HepG2 (cell line): ENCODE data around the gene ATP6V1F. TPM values are rescaled to one million over a fixed set of nuclear protein-coding genes. Genes with fewer than 3 reads are reported as not detected.

Experiments
- CREM ChIP-seq, 2 experiments: sonication (generic) in 1 of 2; formaldehyde crosslinking in 1 of 2; IDR thresholded peaks; 2 replicates each; pipeline versions ENCODE4 v1.4.0 to v1.6.1; 2016 to 2020; ENCODE audit warnings: antibody characterized with exemption in 1 of 2, mild to moderate bottlenecking in 1 of 2, missing genetic modification reagents in 1 of 2
- IKZF4 ChIP-seq: sonication (generic); formaldehyde crosslinking; IDR thresholded peaks from 2 replicates; pipeline ENCODE4 v1.5.1; 2020; ENCODE audit warnings: borderline replicate concordance, mild to moderate bottlenecking, low read depth, missing genetic modification reagents; ENCODE audit errors: not compliant biosample characterization
- KDM1A ChIP-seq: IDR thresholded peaks from 2 replicates; pipeline ENCODE4 v1.6.1; 2016; ENCODE audit warnings: missing compliant biosample characterization
- MIER2 ChIP-seq: IDR thresholded peaks from 2 replicates; pipeline ENCODE4 v1.6.1; 2016; ENCODE audit warnings: missing biosample characterization, missing genetic modification reagents
- NBN ChIP-seq: fragments of 450-650 bp; conservative IDR thresholded peaks from 2 replicates; pipeline ENCODE4 v1.6.1; 2017
- PCBP2 ChIP-seq: fragments of 200-400 bp; formaldehyde crosslinking; optimal IDR thresholded peaks from 2 replicates; pipeline ENCODE3; 2018; ENCODE audit warnings: low read length, low read depth; ENCODE audit not compliant: poor library complexity, severe bottlenecking
- SIX1 ChIP-seq: sonication (generic); formaldehyde crosslinking; IDR thresholded peaks from 2 replicates; pipeline ENCODE4 v1.4.0; 2020; ENCODE audit warnings: missing genetic modification reagents, borderline replicate concordance
- TBL1XR1 ChIP-seq: fragments of 150-350 bp; IDR thresholded peaks from 2 replicates; pipeline ENCODE4 v1.6.1; 2014; ENCODE audit warnings: borderline replicate concordance, low read length; ENCODE audit not compliant: partially characterized antibody
- ZFP36L1 ChIP-seq: sonication (generic); formaldehyde crosslinking; IDR thresholded peaks from 2 replicates; pipeline ENCODE4 v1.8.0; 2022; ENCODE audit warnings: mild to moderate bottlenecking, missing genetic modification reagents, moderate library complexity
- ZNF510 ChIP-seq: sonication (generic); formaldehyde crosslinking; IDR thresholded peaks from 2 replicates; pipeline ENCODE4 v1.4.0; 2020; ENCODE audit warnings: low read depth, mild to moderate bottlenecking, missing genetic modification reagents
- ZNF883 ChIP-seq: sonication (generic); formaldehyde crosslinking; IDR thresholded peaks from 2 replicates; pipeline ENCODE4 v1.5.1; 2020; ENCODE audit warnings: mild to moderate bottlenecking, missing genetic modification reagents; ENCODE audit errors: not compliant biosample characterization
- polyA plus RNA-seq, 8 experiments: library from polyadenylated mRNA; depleted of rRNA in 3 of 8; stranded (reverse) in 7 of 8; unstranded in 1 of 8; fragments of >200 nt; fragmentation: Illumina TruSeq in 4 of 8; extraction: Trizol in 4 of 8; gene quantifications; 2 replicates each; pipeline versions ENCODE4 v1.2.1 to v1.2.3, GENCODE V29; 2011 to 2016; ENCODE audit warnings: low read depth in 4 of 8, missing spikeins in 1 of 8, mixed read lengths in 1 of 8; ENCODE audit not compliant: insufficient read depth in 1 of 8
- total RNA-seq, 5 experiments: library from RNA; depleted of rRNA; stranded (reverse); fragments of >200 nt; fragmentation: Illumina TruSeq; extraction: Trizol; gene quantifications; 2 replicates each; pipeline ENCODE4 v1.2.3, GENCODE V29; 2016; ENCODE audit warnings: low read depth in 1 of 5
- TF ChIP-seq, protein P1 (sequence below): sonication (generic); formaldehyde crosslinking; IDR thresholded peaks from 2 replicates; pipeline ENCODE4 v1.4.0; 2020; ENCODE audit warnings: missing genetic modification reagents
- TF ChIP-seq, protein P2 (sequence below): sonication (generic); formaldehyde crosslinking; IDR thresholded peaks from 2 replicates; pipeline ENCODE4 v1.4.0; 2020; ENCODE audit warnings: missing genetic modification reagents
- TF ChIP-seq, protein P3 (sequence below): sonication (generic); formaldehyde crosslinking; IDR thresholded peaks from 2 replicates; pipeline ENCODE4 v1.4.0; 2020; ENCODE audit warnings: missing genetic modification reagents, borderline replicate concordance

The ATP6V1F gene
- total and polyA plus RNA-seq, 2 of the 13 experiments (the other 11 are each of a cell fraction or from before 2014, with no cell fraction given): 87.2 to 132 TPM

DNA sequence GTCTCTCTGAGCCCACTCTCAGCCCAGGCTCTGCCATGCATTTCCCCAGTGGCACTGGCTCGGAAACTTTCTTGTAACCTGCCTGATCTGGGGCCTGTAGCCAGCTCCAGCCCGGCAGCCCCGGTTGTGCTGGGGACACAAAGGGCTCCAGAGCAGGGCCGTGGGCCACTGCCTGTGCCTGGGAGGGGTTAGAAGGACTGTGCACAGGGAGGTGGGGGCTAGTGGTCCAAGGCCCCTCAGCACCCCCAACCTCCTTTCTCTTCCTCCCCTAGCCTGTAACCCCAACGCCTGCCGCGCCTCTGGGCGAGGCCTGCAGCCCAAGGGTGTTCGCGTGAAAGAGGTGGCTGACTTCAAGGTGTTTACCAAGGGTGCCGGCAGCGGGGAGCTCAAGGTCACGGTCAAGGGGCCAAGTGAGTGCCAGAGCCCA is 22.9 kb upstream of the ATP6V1F start (continued):
- TF ChIP-seq, protein P1, sequence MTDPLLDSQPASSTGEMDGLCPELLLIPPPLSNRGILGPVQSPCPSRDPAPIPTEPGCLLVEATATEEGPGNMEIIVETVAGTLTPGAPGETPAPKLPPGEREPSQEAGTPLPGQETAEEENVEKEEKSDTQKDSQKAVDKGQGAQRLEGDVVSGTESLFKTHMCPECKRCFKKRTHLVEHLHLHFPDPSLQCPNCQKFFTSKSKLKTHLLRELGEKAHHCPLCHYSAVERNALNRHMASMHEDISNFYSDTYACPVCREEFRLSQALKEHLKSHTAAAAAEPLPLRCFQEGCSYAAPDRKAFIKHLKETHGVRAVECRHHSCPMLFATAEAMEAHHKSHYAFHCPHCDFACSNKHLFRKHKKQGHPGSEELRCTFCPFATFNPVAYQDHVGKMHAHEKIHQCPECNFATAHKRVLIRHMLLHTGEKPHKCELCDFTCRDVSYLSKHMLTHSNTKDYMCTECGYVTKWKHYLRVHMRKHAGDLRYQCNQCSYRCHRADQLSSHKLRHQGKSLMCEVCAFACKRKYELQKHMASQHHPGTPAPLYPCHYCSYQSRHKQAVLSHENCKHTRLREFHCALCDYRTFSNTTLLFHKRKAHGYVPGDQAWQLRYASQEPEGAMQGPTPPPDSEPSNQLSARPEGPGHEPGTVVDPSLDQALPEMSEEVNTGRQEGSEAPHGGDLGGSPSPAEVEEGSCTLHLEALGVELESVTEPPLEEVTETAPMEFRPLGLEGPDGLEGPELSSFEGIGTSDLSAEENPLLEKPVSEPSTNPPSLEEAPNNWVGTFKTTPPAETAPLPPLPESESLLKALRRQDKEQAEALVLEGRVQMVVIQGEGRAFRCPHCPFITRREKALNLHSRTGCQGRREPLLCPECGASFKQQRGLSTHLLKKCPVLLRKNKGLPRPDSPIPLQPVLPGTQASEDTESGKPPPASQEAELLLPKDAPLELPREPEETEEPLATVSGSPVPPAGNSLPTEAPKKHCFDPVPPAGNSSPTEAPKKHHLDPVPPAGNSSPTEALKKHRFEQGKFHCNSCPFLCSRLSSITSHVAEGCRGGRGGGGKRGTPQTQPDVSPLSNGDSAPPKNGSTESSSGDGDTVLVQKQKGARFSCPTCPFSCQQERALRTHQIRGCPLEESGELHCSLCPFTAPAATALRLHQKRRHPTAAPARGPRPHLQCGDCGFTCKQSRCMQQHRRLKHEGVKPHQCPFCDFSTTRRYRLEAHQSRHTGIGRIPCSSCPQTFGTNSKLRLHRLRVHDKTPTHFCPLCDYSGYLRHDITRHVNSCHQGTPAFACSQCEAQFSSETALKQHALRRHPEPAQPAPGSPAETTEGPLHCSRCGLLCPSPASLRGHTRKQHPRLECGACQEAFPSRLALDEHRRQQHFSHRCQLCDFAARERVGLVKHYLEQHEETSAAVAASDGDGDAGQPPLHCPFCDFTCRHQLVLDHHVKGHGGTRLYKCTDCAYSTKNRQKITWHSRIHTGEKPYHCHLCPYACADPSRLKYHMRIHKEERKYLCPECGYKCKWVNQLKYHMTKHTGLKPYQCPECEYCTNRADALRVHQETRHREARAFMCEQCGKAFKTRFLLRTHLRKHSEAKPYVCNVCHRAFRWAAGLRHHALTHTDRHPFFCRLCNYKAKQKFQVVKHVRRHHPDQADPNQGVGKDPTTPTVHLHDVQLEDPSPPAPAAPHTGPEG (CRISPR knock-in tag): no peak
- TF ChIP-seq, protein P2, sequence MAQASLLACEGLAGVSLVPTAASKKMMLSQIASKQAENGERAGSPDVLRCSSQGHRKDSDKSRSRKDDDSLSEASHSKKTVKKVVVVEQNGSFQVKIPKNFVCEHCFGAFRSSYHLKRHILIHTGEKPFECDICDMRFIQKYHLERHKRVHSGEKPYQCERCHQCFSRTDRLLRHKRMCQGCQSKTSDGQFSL (CRISPR knock-in tag): no peak
- TF ChIP-seq ZNF883 (no peak), ZNF510 (CRISPR knock-in tag) (no peak), CREM (IDR thresholded peaks at IDR 0.05) (no peak), CREM (CRISPR knock-in tag; IDR thresholded peaks at IDR 0.05) (no peak), MIER2 (no peak), SIX1 (CRISPR knock-in tag) (no peak), IKZF4 (CRISPR knock-in tag) (no peak), PCBP2 (no peak), KDM1A (no peak), ZFP36L1 (CRISPR knock-in tag) (no peak), NBN (no peak), TBL1XR1 (no peak)
- TF ChIP-seq, protein P3, sequence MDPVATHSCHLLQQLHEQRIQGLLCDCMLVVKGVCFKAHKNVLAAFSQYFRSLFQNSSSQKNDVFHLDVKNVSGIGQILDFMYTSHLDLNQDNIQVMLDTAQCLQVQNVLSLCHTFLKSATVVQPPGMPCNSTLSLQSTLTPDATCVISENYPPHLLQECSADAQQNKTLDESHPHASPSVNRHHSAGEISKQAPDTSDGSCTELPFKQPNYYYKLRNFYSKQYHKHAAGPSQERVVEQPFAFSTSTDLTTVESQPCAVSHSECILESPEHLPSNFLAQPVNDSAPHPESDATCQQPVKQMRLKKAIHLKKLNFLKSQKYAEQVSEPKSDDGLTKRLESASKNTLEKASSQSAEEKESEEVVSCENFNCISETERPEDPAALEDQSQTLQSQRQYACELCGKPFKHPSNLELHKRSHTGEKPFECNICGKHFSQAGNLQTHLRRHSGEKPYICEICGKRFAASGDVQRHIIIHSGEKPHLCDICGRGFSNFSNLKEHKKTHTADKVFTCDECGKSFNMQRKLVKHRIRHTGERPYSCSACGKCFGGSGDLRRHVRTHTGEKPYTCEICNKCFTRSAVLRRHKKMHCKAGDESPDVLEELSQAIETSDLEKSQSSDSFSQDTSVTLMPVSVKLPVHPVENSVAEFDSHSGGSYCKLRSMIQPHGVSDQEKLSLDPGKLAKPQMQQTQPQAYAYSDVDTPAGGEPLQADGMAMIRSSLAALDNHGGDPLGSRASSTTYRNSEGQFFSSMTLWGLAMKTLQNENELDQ (CRISPR knock-in tag): no peak
